Measurements from ENCODE around the gene SHC4. TPM values are rescaled to one million over a fixed set of nuclear protein-coding genes. Genes with fewer than 3 reads are reported as not detected.

The SHC4 gene
- polyA plus RNA-seq, 1 of the 3 experiments (the other 2 are of a cell fraction) = 1.6 TPM

DNA sequence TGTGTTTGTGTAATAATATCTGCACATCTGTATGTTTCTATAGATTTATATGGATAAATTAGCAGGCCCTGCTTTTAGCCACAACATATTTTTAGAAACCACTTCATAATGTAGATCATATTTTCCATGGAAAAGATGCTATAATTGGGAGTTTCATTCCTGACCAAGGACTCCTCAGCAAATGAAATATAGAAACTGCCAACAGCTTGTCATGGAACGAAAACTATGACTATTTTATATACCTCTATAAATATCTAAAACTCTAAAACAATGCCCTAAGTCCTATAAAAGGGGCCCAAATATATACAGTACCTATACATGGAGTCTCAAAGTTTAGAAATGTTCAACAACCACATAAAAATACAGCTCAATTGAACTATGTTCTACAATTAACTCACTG, 57.9 kb downstream of the SHC4 start (continued):
- TF ChIP-seq, protein P1, sequence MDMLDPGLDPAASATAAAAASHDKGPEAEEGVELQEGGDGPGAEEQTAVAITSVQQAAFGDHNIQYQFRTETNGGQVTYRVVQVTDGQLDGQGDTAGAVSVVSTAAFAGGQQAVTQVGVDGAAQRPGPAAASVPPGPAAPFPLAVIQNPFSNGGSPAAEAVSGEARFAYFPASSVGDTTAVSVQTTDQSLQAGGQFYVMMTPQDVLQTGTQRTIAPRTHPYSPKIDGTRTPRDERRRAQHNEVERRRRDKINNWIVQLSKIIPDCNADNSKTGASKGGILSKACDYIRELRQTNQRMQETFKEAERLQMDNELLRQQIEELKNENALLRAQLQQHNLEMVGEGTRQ (IDR thresholded peaks at IDR 0.05; ENCODE audit: borderline replicate concordance, low read depth, low read length) = no peak
- TF ChIP-seq FOXM1 (IDR thresholded peaks at IDR 0.05; ENCODE audit: low read depth) (no peak), GATA2 (CRISPR knock-in tag; IDR thresholded peaks at IDR 0.05) (no peak), FOSL2 (IDR thresholded peaks at IDR 0.05; ENCODE audit: borderline replicate concordance, low read depth) (no peak), NFIC (IDR thresholded peaks at IDR 0.05; ENCODE audit: borderline replicate concordance) (no peak), FOXJ3 (CRISPR knock-in tag; IDR thresholded peaks at IDR 0.05) (no peak)

DNA sequence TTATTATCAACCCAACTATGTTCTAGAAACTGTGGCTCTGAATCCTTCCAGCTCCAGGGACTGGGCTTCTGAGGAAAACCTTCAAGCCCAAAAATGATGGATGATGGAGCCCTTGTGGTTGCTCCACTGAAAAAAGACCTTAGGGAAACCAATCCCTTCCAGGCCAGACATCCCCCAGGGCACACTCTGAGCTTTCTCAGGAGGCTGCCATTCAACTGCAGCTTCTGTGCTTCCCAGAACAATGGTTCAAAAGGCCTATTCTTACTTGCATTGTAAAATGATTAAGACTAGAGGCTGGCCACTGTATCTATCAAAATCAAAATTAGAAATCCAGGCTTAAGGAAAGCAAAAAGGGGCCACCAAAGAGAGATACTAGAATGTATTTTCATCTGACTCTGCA, 58.5 kb downstream of the SHC4 start:
- no peak for TF ChIP-seq FOSL2 (IDR thresholded peaks at IDR 0.05; ENCODE audit: borderline replicate concordance, low read depth)
- TF ChIP-seq, protein P1 (IDR thresholded peaks at IDR 0.05; ENCODE audit: borderline replicate concordance, low read depth, low read length) = no peak
- TF ChIP-seq RFX5 (IDR thresholded peaks at IDR 0.05; ENCODE audit: low read length) = no peak
- TF ChIP-seq ELF1 (IDR thresholded peaks at IDR 0.05) = no peak
- Histone ChIP-seq H3K9me2 (no peaks in the 10 kb centered on the region), H3K4me2 (no peak overlapping the region), H2AFZ (ENCODE audit: low read depth) (no peak overlapping the region), H3K4me3 (ENCODE audit: low read depth in 2 of 2, low read length in 1 of 2) (no peak overlapping the region), H3K9me3 (no peaks in the 10 kb centered on the region), H3F3A (replicated peaks; ENCODE audit: insufficient read depth) (no peaks in the 10 kb centered on the region), H3K36me3 (replicated peaks in 1 of 2; ENCODE audit: control insufficient read depth in 1 of 2, insufficient read depth in 2 of 2, low read length in 1 of 2) (no peaks in the 10 kb centered on the region), H4K20me1 (ENCODE audit: insufficient read depth) (no peaks in the 10 kb centered on the region), H3K79me2 (ENCODE audit: insufficient read depth) (no peaks in the 10 kb centered on the region), H3K27me3 (ENCODE audit: insufficient read depth) (no peaks in the 10 kb centered on the region), H3K27ac (ENCODE audit: low read depth in 2 of 2, low read length in 1 of 2) (no peak overlapping the region), H3K9ac (no peak overlapping the region), H3K4me1 (ENCODE audit: control insufficient read depth in 1 of 2, insufficient read depth in 2 of 2, low read depth in 1 of 2, low read length in 1 of 2) (no peaks in the 10 kb centered on the region)
- no peak for DNase-seq
- CTCF ChIA-PET = interaction anchor here (1.2 to 2.1 kb wide), 3 partner anchors 11 to 70 kb away, joined by 3 to 7 read pairs (median 6); no protein-coding TSS in a partner anchor
- POLR2A ChIA-PET = no interaction called here

DNA sequence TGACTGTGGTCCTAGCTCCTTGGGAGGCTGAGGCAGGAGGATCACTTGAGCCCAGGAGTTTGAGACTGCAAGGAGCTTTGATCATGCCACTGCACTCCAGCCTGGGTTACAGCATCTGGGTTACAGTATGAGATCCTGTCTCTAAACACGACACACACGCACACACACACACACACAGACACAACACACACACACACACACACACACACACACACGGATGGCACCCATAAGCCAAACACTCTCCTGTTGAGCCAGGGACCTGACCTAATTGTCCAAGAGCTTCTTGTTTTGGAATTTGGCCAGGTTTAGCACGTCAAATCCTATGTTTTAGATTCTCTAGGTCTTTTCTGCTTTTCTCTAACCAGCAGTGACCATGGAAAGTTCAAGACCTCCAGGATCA, 59.0 kb downstream of the SHC4 start:
- no peak for DNase-seq
- ChIA-PET CTCF (interaction anchor here (1.7 kb wide), 1 partner anchor 10 kb away, joined by 6 read pairs; no protein-coding TSS in a partner anchor), POLR2A (no interaction called here)
- Histone ChIP-seq H3K4me1 (ENCODE audit: control insufficient read depth in 1 of 2, insufficient read depth in 2 of 2, low read depth in 1 of 2, low read length in 1 of 2) (no peaks in the 10 kb centered on the region), H3K9me2 (no peaks in the 10 kb centered on the region), H3K4me2 (no peak overlapping the region), H3K79me2 (ENCODE audit: insufficient read depth) (no peaks in the 10 kb centered on the region), H3K27ac (ENCODE audit: low read depth in 2 of 2, low read length in 1 of 2) (no peak overlapping the region), H3F3A (replicated peaks; ENCODE audit: insufficient read depth) (no peaks in the 10 kb centered on the region), H3K4me3 (ENCODE audit: low read depth in 2 of 2, low read length in 1 of 2) (no peak overlapping the region), H2AFZ (ENCODE audit: low read depth) (no peak overlapping the region), H3K27me3 (ENCODE audit: insufficient read depth) (no peaks in the 10 kb centered on the region), H4K20me1 (ENCODE audit: insufficient read depth) (no peaks in the 10 kb centered on the region), H3K9me3 (no peaks in the 10 kb centered on the region), H3K9ac (no peak overlapping the region), H3K36me3 (replicated peaks in 1 of 2; ENCODE audit: control insufficient read depth in 1 of 2, insufficient read depth in 2 of 2, low read length in 1 of 2) (no peaks in the 10 kb centered on the region)
- TF ChIP-seq, protein P2, sequence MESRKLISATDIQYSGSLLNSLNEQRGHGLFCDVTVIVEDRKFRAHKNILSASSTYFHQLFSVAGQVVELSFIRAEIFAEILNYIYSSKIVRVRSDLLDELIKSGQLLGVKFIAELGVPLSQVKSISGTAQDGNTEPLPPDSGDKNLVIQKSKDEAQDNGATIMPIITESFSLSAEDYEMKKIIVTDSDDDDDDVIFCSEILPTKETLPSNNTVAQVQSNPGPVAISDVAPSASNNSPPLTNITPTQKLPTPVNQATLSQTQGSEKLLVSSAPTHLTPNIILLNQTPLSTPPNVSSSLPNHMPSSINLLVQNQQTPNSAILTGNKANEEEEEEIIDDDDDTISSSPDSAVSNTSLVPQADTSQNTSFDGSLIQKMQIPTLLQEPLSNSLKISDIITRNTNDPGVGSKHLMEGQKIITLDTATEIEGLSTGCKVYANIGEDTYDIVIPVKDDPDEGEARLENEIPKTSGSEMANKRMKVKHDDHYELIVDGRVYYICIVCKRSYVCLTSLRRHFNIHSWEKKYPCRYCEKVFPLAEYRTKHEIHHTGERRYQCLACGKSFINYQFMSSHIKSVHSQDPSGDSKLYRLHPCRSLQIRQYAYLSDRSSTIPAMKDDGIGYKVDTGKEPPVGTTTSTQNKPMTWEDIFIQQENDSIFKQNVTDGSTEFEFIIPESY (IDR thresholded peaks at IDR 0.05; ENCODE audit: borderline replicate concordance, low read depth) = no peak
- TF ChIP-seq FOSL2 (IDR thresholded peaks at IDR 0.05; ENCODE audit: borderline replicate concordance, low read depth) (no peak), MEF2A (IDR thresholded peaks at IDR 0.05; ENCODE audit: borderline replicate concordance, low read depth) (no peak), TEAD4 (IDR thresholded peaks at IDR 0.05; ENCODE audit: borderline replicate concordance, insufficient read depth) (no peak), CHD2 (IDR thresholded peaks at IDR 0.05; ENCODE audit: low read length, partially characterized antibody) (no peak), GABPA (IDR thresholded peaks at IDR 0.05; ENCODE audit: low read depth) (no peak), RFX5 (IDR thresholded peaks at IDR 0.05; ENCODE audit: low read length) (no peak), RXRA (IDR thresholded peaks at IDR 0.05; ENCODE audit: borderline replicate concordance, low read depth) (no peak), NFIC (IDR thresholded peaks at IDR 0.05; ENCODE audit: borderline replicate concordance) (no peak), MXI1 (IDR thresholded peaks at IDR 0.05; ENCODE audit: low read depth, low read length) (no peak), RAD21 (IDR thresholded peaks at IDR 0.05; ENCODE audit: low read length) (no peak), TCF12 (IDR thresholded peaks at IDR 0.05) (no peak), EZH2phosphoT487 (IDR thresholded peaks at IDR 0.05; ENCODE audit: borderline replicate concordance, low read depth) (no peak)
- TF ChIP-seq, protein P3, sequence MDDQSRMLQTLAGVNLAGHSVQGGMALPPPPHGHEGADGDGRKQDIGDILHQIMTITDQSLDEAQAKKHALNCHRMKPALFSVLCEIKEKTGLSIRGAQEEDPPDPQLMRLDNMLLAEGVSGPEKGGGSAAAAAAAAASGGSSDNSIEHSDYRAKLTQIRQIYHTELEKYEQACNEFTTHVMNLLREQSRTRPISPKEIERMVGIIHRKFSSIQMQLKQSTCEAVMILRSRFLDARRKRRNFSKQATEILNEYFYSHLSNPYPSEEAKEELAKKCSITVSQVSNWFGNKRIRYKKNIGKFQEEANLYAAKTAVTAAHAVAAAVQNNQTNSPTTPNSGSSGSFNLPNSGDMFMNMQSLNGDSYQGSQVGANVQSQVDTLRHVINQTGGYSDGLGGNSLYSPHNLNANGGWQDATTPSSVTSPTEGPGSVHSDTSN (IDR thresholded peaks at IDR 0.05) = no peak
- TF ChIP-seq, protein P4, sequence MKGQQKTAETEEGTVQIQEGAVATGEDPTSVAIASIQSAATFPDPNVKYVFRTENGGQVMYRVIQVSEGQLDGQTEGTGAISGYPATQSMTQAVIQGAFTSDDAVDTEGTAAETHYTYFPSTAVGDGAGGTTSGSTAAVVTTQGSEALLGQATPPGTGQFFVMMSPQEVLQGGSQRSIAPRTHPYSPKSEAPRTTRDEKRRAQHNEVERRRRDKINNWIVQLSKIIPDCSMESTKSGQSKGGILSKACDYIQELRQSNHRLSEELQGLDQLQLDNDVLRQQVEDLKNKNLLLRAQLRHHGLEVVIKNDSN (IDR thresholded peaks at IDR 0.05; ENCODE audit: borderline replicate concordance, low read depth) = no peak
- WGBS (ENCODE audit: low lambda C conversion rate) = 81% methylated on average over 4 of the region's 4 CpGs
